Measurements from ENCODE around the gene AKIRIN1.
"Not testable (repeated sequence)": the region's sequence is repeated elsewhere in the genome, so short reads cannot be mapped to it uniquely, and the experiment has no call there.

AKIRIN1 gene

GRCh38 chr1:39016604-39017171 lies 25.6 kb downstream of the AKIRIN1 start:
- FAIRE-seq, result no peak
- no peak for TF ChIP-seq CTCF (IDR thresholded peaks at IDR 0.05; ENCODE audit: insufficient read depth, missing control alignments)
- no peak for DNase-seq (ENCODE audit: insufficient read length, low spot score)

- DNase-seq (ENCODE audit: insufficient read length, low spot score) (no peak), FAIRE-seq (no peak)
These were observed 26.2 kb downstream of the AKIRIN1 start for GRCh38 chr1:39017266-39017665.

GRCh38 chr1:39020494-39020893 lies 29.4 kb downstream of the AKIRIN1 start:
- DNase-seq (ENCODE audit: insufficient read length, low spot score); FAIRE-seq: not testable (repeated sequence)

More at GRCh38 chr1:39017266-39017665, 26.2 kb downstream of the AKIRIN1 start:
- no peak for TF ChIP-seq CTCF (IDR thresholded peaks at IDR 0.05; ENCODE audit: insufficient read depth, missing control alignments)

- FAIRE-seq (no peak), DNase-seq (ENCODE audit: insufficient read length, low spot score) (no peak)
- no peak for TF ChIP-seq CTCF (IDR thresholded peaks at IDR 0.05; ENCODE audit: insufficient read depth, missing control alignments)
These were observed 30.4 kb downstream of the AKIRIN1 start for GRCh38 chr1:39021426-39021825.

GRCh38 chr1:39023140-39023539 lies 32.1 kb downstream of the AKIRIN1 start:
- FAIRE-seq (no peak), DNase-seq (ENCODE audit: insufficient read length, low spot score) (no peak)

GRCh38 chr1:39026051-39026865 lies 35.2 kb downstream of the AKIRIN1 start, which contains the start of gene NDUFS5:
TSS of gene NDUFS5 (plus strand) at chr1:39026350. CDS start at chr1:39028725, 2,375 bp downstream.
- DNase-seq (ENCODE audit: insufficient read length, low spot score), result peak; percentile 31
- FAIRE-seq, result no peak
- TF ChIP-seq CTCF (IDR thresholded peaks at IDR 0.05; ENCODE audit: insufficient read depth, missing control alignments), result no peak

More at GRCh38 chr1:39023140-39023539, 32.1 kb downstream of the AKIRIN1 start:
- TF ChIP-seq CTCF (IDR thresholded peaks at IDR 0.05; ENCODE audit: insufficient read depth, missing control alignments), result no peak

GRCh38 chr1:39026866-39027507 lies 35.9 kb downstream of the AKIRIN1 start:
- DNase-seq (ENCODE audit: insufficient read length, low spot score) (no peak), FAIRE-seq (no peak)
- no peak for TF ChIP-seq CTCF (IDR thresholded peaks at IDR 0.05; ENCODE audit: insufficient read depth, missing control alignments)
